WTC11 (cell line): Measurements from ENCODE around the gene WDR64. TPM values are rescaled to one million over a fixed set of nuclear protein-coding genes. Genes with fewer than 3 reads are reported as not detected.

ENCODE experiments used
- ATAC-seq: fragments of 200-7000 bp; cut with Tn5 transposase; 2 replicates; pipeline ENCODE4 v1.10.0; 2021; ENCODE audit warnings: mild to moderate bottlenecking, moderate library complexity
- CTCF ChIA-PET: fragments of 300-600 bp; sonication (Branson Sonifier 250); formaldehyde crosslinking; loops from one replicate; lab custom pipeline; 2021; ENCODE audit warnings: antibody characterized with exemption; lab: Charles Lee
- POLR2A ChIA-PET: fragments of 350-600 bp; sonication (Branson Sonifier 250); formaldehyde crosslinking; loops from one replicate; lab custom pipeline; 2021; ENCODE audit warnings: antibody characterized with exemption; lab: Charles Lee
- DNase-seq: peaks from one replicate; pipeline ENCODE4 v3.0.0; 2021; ENCODE audit warnings: low spot score
- H3K27ac Mint-ChIP-seq: 2 replicates; pipeline ENCODE4 v1.8.0; 2021; ENCODE audit warnings: mixed read lengths
- H3K27me3 Mint-ChIP-seq: 2 replicates; pipeline ENCODE4 v1.8.0; 2021; ENCODE audit warnings: low read depth, mild to moderate bottlenecking, moderate library complexity, mixed read lengths
- H3K36me3 Mint-ChIP-seq: 2 replicates; pipeline ENCODE4 v1.8.0; 2021; ENCODE audit warnings: mixed read lengths
- H3K4me1 Mint-ChIP-seq: 2 replicates; pipeline ENCODE4 v1.8.0; 2022; ENCODE audit warnings: mixed read lengths
- H3K4me3 Mint-ChIP-seq: 2 replicates; pipeline ENCODE4 v1.8.0; 2021; ENCODE audit warnings: mild to moderate bottlenecking, moderate library complexity, mixed read lengths
- H3K9me3 Mint-ChIP-seq: 2 replicates; pipeline ENCODE4 v1.8.0; 2021; ENCODE audit warnings: mixed read lengths
- ATF1 ChIP-seq: sonication (generic); formaldehyde crosslinking; IDR thresholded peaks from 2 replicates; pipeline ENCODE4 v1.8.1; 2023; ENCODE audit warnings: mild to moderate bottlenecking, moderate library complexity, missing genetic modification reagents
- CTCF ChIP-seq: fragments of 200-600 bp; IDR thresholded peaks from 2 replicates; pipeline ENCODE4 v1.8.0; 2022; ENCODE audit warnings: antibody characterized with exemption
- E2F1 ChIP-seq: sonication (generic); formaldehyde crosslinking; IDR thresholded peaks from 2 replicates; pipeline ENCODE4 v1.8.0; 2022; ENCODE audit warnings: mild to moderate bottlenecking, missing genetic modification reagents
- ELF4 ChIP-seq: sonication (generic); formaldehyde crosslinking; IDR thresholded peaks from 2 replicates; pipeline ENCODE4 v1.8.1; 2022; ENCODE audit warnings: low read depth, mild to moderate bottlenecking, moderate library complexity, missing genetic modification reagents
- ERG ChIP-seq: fragments of 250-450 bp; sonication (Bioruptor Pico); IDR thresholded peaks from 2 replicates; pipeline ENCODE4 v1.8.0; 2021; ENCODE audit warnings: mild to moderate bottlenecking
- HMGA2 ChIP-seq: fragments of 250-450 bp; sonication (Bioruptor Pico); IDR thresholded peaks from 2 replicates; pipeline ENCODE4 v1.4.0; 2021; ENCODE audit warnings: mild to moderate bottlenecking, moderate library complexity
- KAT7 ChIP-seq: sonication (generic); formaldehyde crosslinking; IDR thresholded peaks from 2 replicates; pipeline ENCODE4 v1.8.1; 2023; ENCODE audit warnings: missing genetic modification reagents, mild to moderate bottlenecking, borderline replicate concordance
- MAX ChIP-seq: sonication (generic); formaldehyde crosslinking; IDR thresholded peaks from 2 replicates; pipeline ENCODE4 v1.8.0; 2022; ENCODE audit warnings: mild to moderate bottlenecking, missing genetic modification reagents
- NR1H2 ChIP-seq: sonication (generic); formaldehyde crosslinking; IDR thresholded peaks from 2 replicates; pipeline ENCODE4 v1.9.0; 2021; ENCODE audit warnings: mild to moderate bottlenecking, moderate library complexity, missing genetic modification reagents
- SMAD3 ChIP-seq: sonication (generic); formaldehyde crosslinking; IDR thresholded peaks from 2 replicates; pipeline ENCODE4 v1.8.0; 2022; ENCODE audit warnings: missing genetic modification reagents, mild to moderate bottlenecking, borderline replicate concordance
- SOX15 ChIP-seq: fragments of 250-450 bp; sonication (Bioruptor Pico); IDR thresholded peaks from 2 replicates; pipeline ENCODE4 v1.9.0; 2021; ENCODE audit warnings: mild to moderate bottlenecking
- TCF7 ChIP-seq: sonication (generic); formaldehyde crosslinking; IDR thresholded peaks from 2 replicates; pipeline ENCODE4 v1.8.0; 2022; ENCODE audit warnings: mild to moderate bottlenecking, low read depth, missing genetic modification reagents, moderate library complexity
- ZNF121 ChIP-seq: sonication (generic); formaldehyde crosslinking; IDR thresholded peaks from 2 replicates; pipeline ENCODE4 v1.8.0; 2023; ENCODE audit warnings: missing genetic modification reagents
- ZNF219 ChIP-seq: sonication (generic); formaldehyde crosslinking; IDR thresholded peaks from 2 replicates; pipeline ENCODE4 v1.8.0; 2023; ENCODE audit warnings: missing genetic modification reagents, mild to moderate bottlenecking, borderline replicate concordance
- ZNF232 ChIP-seq: sonication (generic); formaldehyde crosslinking; IDR thresholded peaks from 2 replicates; pipeline ENCODE4 v1.8.0; 2022; ENCODE audit warnings: mild to moderate bottlenecking, missing genetic modification reagents
- ZNF416 ChIP-seq: fragments of 250-450 bp; sonication (Bioruptor Pico); IDR thresholded peaks from 2 replicates; pipeline ENCODE4 v1.9.0; 2021; ENCODE audit warnings: mild to moderate bottlenecking, inconsistent platforms
- ZSCAN18 ChIP-seq: fragments of 250-450 bp; sonication (Bioruptor Pico); IDR thresholded peaks from 2 replicates; pipeline ENCODE4 v2.1.2; 2022; ENCODE audit warnings: mild to moderate bottlenecking, moderate library complexity
- total RNA-seq: library from RNA; stranded (reverse); gene quantifications from 3 replicates; pipeline ENCODE4 v1.2.3, GENCODE V29; 2021
- TF ChIP-seq, protein P1 (sequence below): sonication (generic); formaldehyde crosslinking; IDR thresholded peaks from 2 replicates; pipeline ENCODE4 v1.8.1; 2023; ENCODE audit warnings: mild to moderate bottlenecking, missing genetic modification reagents, moderate library complexity
- TF ChIP-seq, protein P2 (sequence below): fragments of 250-450 bp; sonication (Bioruptor Pico); IDR thresholded peaks from 2 replicates; pipeline ENCODE4 v1.9.0; 2021; ENCODE audit warnings: mild to moderate bottlenecking

Gene WDR64
- total RNA-seq, 1 experiment from 2014 or later: not detected

- no peak for ATAC-seq
- H3K36me3 Mint-ChIP-seq: no peaks in the 10 kb centered on the region
These were observed 55.4 kb downstream of the WDR64 start for GRCh38 chr1:241707442-241707841.

DNA sequence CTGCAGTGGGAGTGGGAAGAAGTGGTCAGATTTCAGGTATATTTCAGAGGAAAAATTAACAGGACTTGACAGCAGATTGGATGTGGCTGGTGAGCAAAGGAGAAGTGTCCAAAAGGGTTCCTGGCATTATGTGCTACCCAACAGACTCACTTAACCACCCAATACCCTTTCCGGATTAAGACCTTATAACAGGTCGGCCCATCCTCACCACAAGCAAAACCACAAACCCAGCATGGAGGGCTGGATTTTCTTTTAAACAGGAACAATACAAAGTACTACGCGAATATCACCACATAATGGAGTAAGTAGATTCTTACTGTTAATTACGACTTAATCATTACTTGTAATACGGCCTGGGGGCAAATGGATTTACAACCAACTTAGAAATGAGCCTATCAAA, 59.2 kb downstream of the WDR64 start:
- Mint-ChIP-seq H3K27ac (no peak overlapping the region), H3K9me3 (no peaks in the 10 kb centered on the region), H3K4me1 (no peaks in the 10 kb centered on the region), H3K4me3 (no peak overlapping the region), H3K27me3 (no peaks in the 10 kb centered on the region), H3K36me3 (no peaks in the 10 kb centered on the region)
- DNase-seq: no peak
- POLR2A ChIA-PET: no interaction called here
- no peak for ATAC-seq
- CTCF ChIA-PET: no interaction called here
- TF ChIP-seq MAX (CRISPR knock-in tag) (no peak), ATF1 (no peak), ERG (no peak), HMGA2 (CRISPR knock-in tag) (no peak), KAT7 (no peak), SMAD3 (CRISPR knock-in tag) (no peak), ZNF416 (CRISPR knock-in tag) (no peak)
- TF ChIP-seq, protein P1, sequence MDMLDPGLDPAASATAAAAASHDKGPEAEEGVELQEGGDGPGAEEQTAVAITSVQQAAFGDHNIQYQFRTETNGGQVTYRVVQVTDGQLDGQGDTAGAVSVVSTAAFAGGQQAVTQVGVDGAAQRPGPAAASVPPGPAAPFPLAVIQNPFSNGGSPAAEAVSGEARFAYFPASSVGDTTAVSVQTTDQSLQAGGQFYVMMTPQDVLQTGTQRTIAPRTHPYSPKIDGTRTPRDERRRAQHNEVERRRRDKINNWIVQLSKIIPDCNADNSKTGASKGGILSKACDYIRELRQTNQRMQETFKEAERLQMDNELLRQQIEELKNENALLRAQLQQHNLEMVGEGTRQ: no peak

More at GRCh38 chr1:241707442-241707841, 55.4 kb downstream of the WDR64 start:
- H3K9me3 Mint-ChIP-seq: peaks cover 5% of the 10 kb centered on the region; the same call in 1 of the 2 replicates
- H3K27me3 Mint-ChIP-seq: no peaks in the 10 kb centered on the region
- H3K4me1 Mint-ChIP-seq: no peaks in the 10 kb centered on the region
- no peak for TF ChIP-seq ZNF416 (CRISPR knock-in tag)
- no peak for TF ChIP-seq CTCF
- TF ChIP-seq ZNF219 (CRISPR knock-in tag): no peak
- TF ChIP-seq SOX15 (CRISPR knock-in tag): no peak
- TF ChIP-seq ZNF232 (CRISPR knock-in tag): no peak
- no peak for TF ChIP-seq HMGA2 (CRISPR knock-in tag)
- TF ChIP-seq KAT7: no peak
- no peak for TF ChIP-seq E2F1 (CRISPR knock-in tag)
- no peak for TF ChIP-seq ZNF121
- TF ChIP-seq, protein P2, sequence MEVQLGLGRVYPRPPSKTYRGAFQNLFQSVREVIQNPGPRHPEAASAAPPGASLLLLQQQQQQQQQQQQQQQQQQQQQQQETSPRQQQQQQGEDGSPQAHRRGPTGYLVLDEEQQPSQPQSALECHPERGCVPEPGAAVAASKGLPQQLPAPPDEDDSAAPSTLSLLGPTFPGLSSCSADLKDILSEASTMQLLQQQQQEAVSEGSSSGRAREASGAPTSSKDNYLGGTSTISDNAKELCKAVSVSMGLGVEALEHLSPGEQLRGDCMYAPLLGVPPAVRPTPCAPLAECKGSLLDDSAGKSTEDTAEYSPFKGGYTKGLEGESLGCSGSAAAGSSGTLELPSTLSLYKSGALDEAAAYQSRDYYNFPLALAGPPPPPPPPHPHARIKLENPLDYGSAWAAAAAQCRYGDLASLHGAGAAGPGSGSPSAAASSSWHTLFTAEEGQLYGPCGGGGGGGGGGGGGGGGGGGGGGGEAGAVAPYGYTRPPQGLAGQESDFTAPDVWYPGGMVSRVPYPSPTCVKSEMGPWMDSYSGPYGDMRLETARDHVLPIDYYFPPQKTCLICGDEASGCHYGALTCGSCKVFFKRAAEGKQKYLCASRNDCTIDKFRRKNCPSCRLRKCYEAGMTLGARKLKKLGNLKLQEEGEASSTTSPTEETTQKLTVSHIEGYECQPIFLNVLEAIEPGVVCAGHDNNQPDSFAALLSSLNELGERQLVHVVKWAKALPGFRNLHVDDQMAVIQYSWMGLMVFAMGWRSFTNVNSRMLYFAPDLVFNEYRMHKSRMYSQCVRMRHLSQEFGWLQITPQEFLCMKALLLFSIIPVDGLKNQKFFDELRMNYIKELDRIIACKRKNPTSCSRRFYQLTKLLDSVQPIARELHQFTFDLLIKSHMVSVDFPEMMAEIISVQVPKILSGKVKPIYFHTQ (CRISPR knock-in tag): no peak
- TF ChIP-seq ELF4 (CRISPR knock-in tag): no peak
- TF ChIP-seq ZSCAN18 (CRISPR knock-in tag): no peak
- TF ChIP-seq NR1H2 (CRISPR knock-in tag): no peak
- TF ChIP-seq TCF7: no peak
- CTCF ChIA-PET: interaction anchor here (1.6 kb wide), 1 partner anchor 97 kb away, joined by 3 read pairs; no protein-coding TSS in a partner anchor
- POLR2A ChIA-PET: no interaction called here
- H3K27ac Mint-ChIP-seq: no peak overlapping the region
- DNase-seq: no peak
- H3K4me3 Mint-ChIP-seq: no peak overlapping the region
